NT2/D1 (cell line): ENCODE measurements around the gene AP2A2.
A peak's percentile ranks its signal among the peaks of the same experiment; 100 is the strongest.

Experiments used
- DNase-seq: peaks from one replicate; pipeline ENCODE4 v3.0.0-alpha.2; 2011; ENCODE audit warnings: low read depth, low spot score
- H3K27me3 ChIP-seq: 2 replicates; pipeline ENCODE4 v1.6.0; 2011; ENCODE audit warnings: mild to moderate bottlenecking; ENCODE audit not compliant: insufficient read length, insufficient read depth
- H3K36me3 ChIP-seq: 2 replicates; pipeline ENCODE4 v1.6.1; 2011; ENCODE audit warnings: mild to moderate bottlenecking, low read length, mixed read lengths; ENCODE audit not compliant: insufficient read depth, insufficient read length
- H3K4me1 ChIP-seq: 2 replicates; pipeline ENCODE4 v1.5.1; 2011; ENCODE audit not compliant: insufficient read depth, insufficient read length
- H3K4me3 ChIP-seq: 2 replicates; pipeline ENCODE4 v1.5.1; 2011; ENCODE audit warnings: low read depth; ENCODE audit not compliant: insufficient read length
- H3K9ac ChIP-seq: 2 replicates; pipeline ENCODE4 v1.6.0; 2011; ENCODE audit warnings: low read depth; ENCODE audit not compliant: insufficient read length
- H3K9me3 ChIP-seq: 2 replicates; pipeline ENCODE4 v1.5.1; 2011; ENCODE audit warnings: mild to moderate bottlenecking, low read length; ENCODE audit not compliant: insufficient read depth
- SUZ12 ChIP-seq: IDR thresholded peaks from 2 replicates; pipeline ENCODE4 v1.6.1; 2011; ENCODE audit not compliant: insufficient read length, insufficient read depth; ENCODE audit errors: extremely low read depth
- YY1 ChIP-seq: IDR thresholded peaks from 2 replicates; pipeline ENCODE4 v1.6.1; 2011; ENCODE audit not compliant: insufficient read length, insufficient read depth
- ZNF274 ChIP-seq: IDR thresholded peaks from 2 replicates; pipeline ENCODE4 v1.6.1; 2011; ENCODE audit warnings: mild to moderate bottlenecking, low read depth, low read length

AP2A2 gene

GRCh38 chr11:914204-914603, 11.5 kb upstream of the AP2A2 start:
- DNase-seq: no peak
- Histone ChIP-seq H3K4me3 (no peak overlapping the region), H3K9me3 (no peaks in the 10 kb centered on the region), H3K4me1 (peaks cover 16% of the 10 kb centered on the region), H3K36me3 (peaks cover 4% of the 10 kb centered on the region), H3K27me3 (no peaks in the 10 kb centered on the region), H3K9ac (peak overlapping the region; percentile 52)
- TF ChIP-seq YY1: no peak
- TF ChIP-seq SUZ12: no peak
- no peak for TF ChIP-seq ZNF274

DNA sequence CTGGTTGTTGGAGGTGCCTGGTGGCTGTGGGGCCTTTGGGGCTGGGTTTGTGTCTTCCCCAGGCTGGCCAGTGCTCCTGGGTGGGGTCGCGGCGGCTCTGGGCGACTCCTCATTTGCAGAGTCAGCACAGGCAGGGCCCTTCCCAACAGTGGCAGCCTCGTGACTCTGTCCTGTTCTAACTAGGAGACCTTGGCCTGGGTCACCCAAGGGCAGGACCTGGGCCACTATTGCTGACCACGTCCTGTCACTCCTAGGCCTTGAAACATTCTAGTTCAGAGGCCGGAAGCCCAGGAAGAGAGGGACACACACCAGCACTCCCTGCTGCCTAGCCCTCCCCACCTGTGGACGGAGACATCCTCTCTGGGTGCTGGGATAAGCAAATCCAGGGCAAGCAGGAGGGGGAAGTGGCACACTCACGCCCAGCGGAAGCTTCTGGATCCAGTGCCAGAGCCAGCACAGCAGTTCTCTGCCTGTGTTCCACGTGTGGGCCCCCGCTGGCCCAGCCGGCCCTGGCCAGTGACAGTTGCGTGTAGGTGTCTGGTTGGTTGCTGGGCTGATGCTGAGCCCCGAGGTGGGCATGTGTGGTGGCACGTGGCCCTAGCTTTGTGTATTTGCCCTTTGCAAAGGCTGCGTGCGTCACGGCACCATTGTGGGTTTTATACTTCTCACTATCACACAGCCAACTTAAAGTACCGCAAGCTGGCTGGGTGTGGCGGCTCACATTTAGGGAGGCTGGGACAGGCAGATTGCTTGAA, 10.7 kb upstream of the AP2A2 start:
- no peak for TF ChIP-seq SUZ12
- no peak for TF ChIP-seq YY1
- TF ChIP-seq ZNF274: no peak
- no peak for DNase-seq
- no peaks in the 10 kb centered on the region for H3K36me3 ChIP-seq
- H3K9me3 ChIP-seq: no peaks in the 10 kb centered on the region
- H3K4me1 ChIP-seq: peaks cover 12% of the 10 kb centered on the region
- no peak overlapping the region for H3K4me3 ChIP-seq
- H3K27me3 ChIP-seq: no peaks in the 10 kb centered on the region
- peak overlapping the region; percentile 4 for H3K9ac ChIP-seq

DNA sequence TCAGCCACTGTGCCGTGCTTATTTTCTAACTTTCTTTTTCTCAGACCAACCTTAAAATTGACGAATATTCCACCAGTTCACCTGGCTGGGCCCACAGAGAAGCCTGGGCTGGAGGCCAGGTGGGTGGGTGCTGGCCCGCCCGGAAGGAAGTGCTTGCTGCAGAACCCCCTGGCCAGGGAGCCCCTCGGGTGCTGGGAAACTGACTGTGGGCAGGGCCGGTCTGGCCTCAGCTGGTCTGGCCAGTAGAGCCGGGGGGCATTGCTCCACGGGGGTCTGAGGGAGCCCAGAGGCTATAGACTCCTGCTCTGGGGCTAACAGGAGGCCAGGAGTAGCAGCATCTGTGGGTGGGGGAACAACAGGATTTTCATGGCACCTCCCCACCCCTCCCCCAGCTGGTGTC, 8.2 kb upstream of the AP2A2 start:
- H3K9me3 ChIP-seq: no peaks in the 10 kb centered on the region
- H3K27me3 ChIP-seq: no peaks in the 10 kb centered on the region
- no peak for DNase-seq
- no peak overlapping the region for H3K9ac ChIP-seq
- no peak overlapping the region for H3K4me3 ChIP-seq
- H3K36me3 ChIP-seq: no peaks in the 10 kb centered on the region
- H3K4me1 ChIP-seq: peaks cover 17% of the 10 kb centered on the region
- no peak for TF ChIP-seq SUZ12
- no peak for TF ChIP-seq ZNF274
- no peak for TF ChIP-seq YY1

DNA sequence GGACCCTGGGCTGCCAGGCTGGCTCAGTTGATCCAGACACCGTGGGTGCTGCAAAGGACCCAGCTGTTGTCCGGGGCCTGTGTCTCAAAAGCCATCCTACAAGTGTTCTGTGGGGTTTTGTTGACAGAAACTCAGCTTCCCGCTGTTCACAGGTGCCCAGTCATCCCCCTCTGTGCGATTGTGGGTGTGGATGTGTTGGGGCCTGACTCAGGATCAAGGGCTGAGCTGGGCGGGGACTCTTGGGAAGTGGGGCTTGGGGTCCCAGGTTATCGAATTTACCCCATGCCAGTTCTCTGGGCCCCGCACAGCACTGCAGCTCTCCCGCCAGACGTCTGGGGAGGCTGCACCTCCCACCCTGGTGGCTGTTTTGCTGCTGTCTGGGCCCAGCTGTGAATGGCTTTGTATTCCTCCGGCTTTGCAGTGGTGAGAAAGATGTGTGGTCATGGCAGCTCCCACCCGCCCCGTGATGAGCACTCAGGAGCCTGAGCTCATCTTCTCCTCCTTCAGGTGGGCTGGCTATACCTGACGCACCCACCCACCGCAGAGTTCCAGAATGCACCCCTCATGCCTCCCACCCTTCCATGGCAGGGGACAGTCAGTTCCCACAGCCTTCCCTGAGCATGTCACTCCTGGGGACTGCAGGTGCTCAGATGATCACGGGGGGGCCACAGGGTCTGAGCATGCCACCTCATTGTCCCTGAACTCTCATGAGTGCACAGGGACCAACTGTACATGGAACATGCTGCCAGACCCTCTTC, 3.6 kb upstream of the AP2A2 start:
- peak overlapping the region; percentile 58 for H3K9ac ChIP-seq
- no peaks in the 10 kb centered on the region for H3K27me3 ChIP-seq
- TF ChIP-seq SUZ12: no peak
- no peak for DNase-seq
- peaks cover 20% of the 10 kb centered on the region for H3K4me1 ChIP-seq
- H3K36me3 ChIP-seq: peaks cover 5% of the 10 kb centered on the region
- H3K9me3 ChIP-seq: no peaks in the 10 kb centered on the region
- H3K4me3 ChIP-seq: no peak overlapping the region

GRCh38 chr11:923691-924405, 1.8 kb upstream of the AP2A2 start:
- Histone ChIP-seq H3K9me3 (no peaks in the 10 kb centered on the region), H3K4me3 (no peak overlapping the region), H3K27me3 (no peaks in the 10 kb centered on the region), H3K9ac (peak overlapping the region; percentile 63), H3K4me1 (peaks cover 22% of the 10 kb centered on the region), H3K36me3 (peaks cover 20% of the 10 kb centered on the region)
- TF ChIP-seq YY1 (no peak), SUZ12 (no peak), ZNF274 (no peak)
- no peak for DNase-seq

DNA sequence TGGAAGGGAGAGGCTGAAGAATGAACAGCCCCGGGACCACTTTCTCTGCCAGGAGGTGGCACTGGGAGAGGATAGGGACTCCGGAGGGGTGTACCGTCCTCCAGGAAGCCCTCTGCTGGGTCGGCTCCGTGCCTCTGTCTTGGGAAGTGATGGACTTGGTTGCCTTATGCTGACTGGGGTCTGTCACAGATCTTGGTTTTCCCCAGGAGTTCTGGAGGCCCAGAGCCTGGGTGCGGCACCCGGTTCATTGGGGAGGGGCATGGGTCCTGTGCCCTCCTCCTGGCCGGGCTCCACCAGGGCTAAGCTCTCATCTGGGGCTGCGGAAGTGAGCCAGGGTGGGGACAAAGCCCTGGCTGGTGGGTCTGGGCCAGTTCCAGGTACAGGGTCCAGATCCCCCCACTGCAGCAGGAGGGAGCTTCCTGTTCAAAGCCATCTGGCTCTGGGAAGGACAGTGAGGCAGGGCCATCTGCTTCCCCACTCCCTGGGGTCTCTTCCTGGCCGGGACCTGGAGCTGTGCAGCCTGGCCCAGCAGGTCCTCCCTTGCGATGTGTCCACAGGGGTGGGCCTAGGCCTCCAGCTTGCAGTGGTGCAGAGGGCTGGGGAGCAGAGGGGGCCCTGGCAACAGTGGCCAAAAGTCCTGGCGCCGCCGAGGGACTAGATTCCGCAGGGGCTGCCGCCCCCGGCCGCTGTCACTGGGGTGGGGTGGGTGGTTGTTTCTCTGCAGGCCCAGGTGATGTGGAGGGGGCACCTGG, 1.1 kb upstream of the AP2A2 start:
- TF ChIP-seq SUZ12 (no peak), YY1 (no peak), ZNF274 (no peak)
- Histone ChIP-seq H3K27me3 (no peaks in the 10 kb centered on the region), H3K9ac (peak overlapping the region; percentile 74), H3K4me1 (peaks cover 22% of the 10 kb centered on the region), H3K4me3 (no peak overlapping the region), H3K9me3 (no peaks in the 10 kb centered on the region), H3K36me3 (peaks cover 27% of the 10 kb centered on the region)
- no peak for DNase-seq
